MM.1S (cell line): ENCODE data around the gene GSE1.

Experiments used
- DNase-seq: peaks from one replicate; pipeline ENCODE4 v3.0.0-alpha.2; 2015
- H2AFZ ChIP-seq: fragments of 300-600 bp; sonication (generic); 2 replicates; pipeline ENCODE4 v1.6.0; 2016; ENCODE audit warnings: antibody characterized with exemption, low read length
- H3F3A ChIP-seq: fragments of 300-600 bp; sonication (generic); 2 replicates; pipeline ENCODE4 v1.6.1; 2016; ENCODE audit warnings: mild to moderate bottlenecking, antibody characterized with exemption, low read length, moderate library complexity, mixed read lengths; ENCODE audit not compliant: insufficient read depth
- H3K27ac ChIP-seq: fragments of 300-600 bp; sonication (generic); 2 replicates; pipeline ENCODE4 v1.5.1; 2016; ENCODE audit warnings: mild to moderate bottlenecking, low read length
- H3K27me3 ChIP-seq: fragments of 300-600 bp; sonication (generic); replicated peaks from 2 replicates; pipeline ENCODE4 v1.6.0; 2016; ENCODE audit warnings: low read length; ENCODE audit not compliant: insufficient read depth
- H3K36me3 ChIP-seq: fragments of 300-600 bp; sonication (generic); replicated peaks from 2 replicates; pipeline ENCODE4 v1.6.1; 2016; ENCODE audit warnings: mild to moderate bottlenecking, low read length, mixed read lengths; ENCODE audit not compliant: insufficient read depth
- H3K4me1 ChIP-seq: fragments of 300-600 bp; sonication (generic); 2 replicates; pipeline ENCODE4 v1.6.1; 2016; ENCODE audit warnings: low read length, mixed read lengths
- H3K4me2 ChIP-seq: fragments of 300-600 bp; sonication (generic); 2 replicates; pipeline ENCODE4 v1.6.0; 2016; ENCODE audit warnings: low read depth, low read length
- H3K4me3 ChIP-seq: fragments of 300-600 bp; sonication (generic); 2 replicates; pipeline ENCODE4 v1.5.1; 2016; ENCODE audit warnings: low read length, mixed read lengths
- H3K79me2 ChIP-seq: fragments of 300-600 bp; sonication (generic); 2 replicates; pipeline ENCODE4 v1.6.1; 2016; ENCODE audit warnings: mixed run types, low read length, mixed read lengths
- H3K9ac ChIP-seq: fragments of 300-600 bp; sonication (generic); 2 replicates; pipeline ENCODE4 v1.6.1; 2016; ENCODE audit warnings: low read length, mixed read lengths
- H3K9me2 ChIP-seq: fragments of 300-600 bp; sonication (generic); replicated peaks from 2 replicates; pipeline ENCODE4 v1.6.1; 2016; ENCODE audit warnings: mild to moderate bottlenecking, low read length, mixed read lengths; ENCODE audit not compliant: insufficient read depth
- H3K9me3 ChIP-seq: fragments of 300-600 bp; sonication (generic); replicated peaks from 2 replicates; pipeline ENCODE4 v1.6.1; 2016; ENCODE audit warnings: mild to moderate bottlenecking, low read length, mixed read lengths; ENCODE audit not compliant: insufficient read depth
- H4K20me1 ChIP-seq: fragments of 300-600 bp; sonication (generic); 2 replicates; pipeline ENCODE4 v1.6.1; 2016; ENCODE audit warnings: mild to moderate bottlenecking, low read length, moderate library complexity, mixed read lengths; ENCODE audit not compliant: insufficient read depth
- EZH2 ChIP-seq: fragments of 300-600 bp; sonication (generic); optimal IDR thresholded peaks from 2 replicates; pipeline ENCODE3; 2017; ENCODE audit warnings: low read depth, mild to moderate bottlenecking, antibody characterized with exemption, low read length, mixed read lengths
- EZH2phosphoT487 ChIP-seq: fragments of 300-600 bp; sonication (generic); IDR thresholded peaks from 2 replicates; pipeline ENCODE4 v1.6.1; 2018; ENCODE audit warnings: antibody characterized with exemption, low read length
- TF ChIP-seq, protein P1 (sequence below): fragments of 300-600 bp; sonication (generic); IDR thresholded peaks from 2 replicates; pipeline ENCODE4 v1.5.1; 2016; ENCODE audit warnings: antibody characterized with exemption, low read length, mixed read lengths

Gene GSE1

DNA sequence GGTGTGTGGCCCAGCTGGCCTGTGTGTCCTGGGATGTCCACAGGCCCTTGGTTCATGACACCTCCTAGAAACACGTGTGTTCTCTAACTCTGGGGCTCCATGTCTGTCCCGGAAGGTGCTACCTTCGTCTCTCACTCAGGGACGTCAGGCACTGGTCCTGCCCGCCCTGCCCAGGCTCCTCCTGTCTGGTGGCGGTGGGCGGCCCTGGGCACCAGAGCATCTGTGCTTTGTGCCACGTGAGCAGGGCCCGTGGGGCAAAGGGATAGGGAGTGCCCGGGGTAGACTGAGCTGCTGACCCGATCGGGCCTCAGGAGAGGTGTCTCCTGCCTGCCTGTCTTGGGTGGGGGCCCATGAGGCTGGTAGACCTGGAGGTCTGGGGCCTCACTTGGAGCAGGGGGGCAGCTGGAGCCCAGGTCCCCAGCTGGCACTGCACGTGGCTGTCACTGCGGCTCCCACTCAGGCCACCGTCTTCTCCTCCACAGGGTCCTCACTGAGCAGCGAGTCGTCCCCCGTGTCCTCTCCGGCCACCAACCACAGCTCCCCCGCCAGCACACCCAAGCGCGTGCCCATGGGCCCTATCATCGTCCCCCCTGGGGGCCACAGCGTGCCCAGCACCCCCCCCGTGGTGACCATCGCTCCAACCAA is 35.1 kb downstream of the GSE1 start:
- H2AFZ ChIP-seq, result no peak overlapping the region
- H3F3A ChIP-seq, result no peaks in the 10 kb centered on the region
- no peaks in the 10 kb centered on the region for H3K9me3 ChIP-seq
- H3K4me2 ChIP-seq, result no peak overlapping the region
- DNase-seq, result no peak
- TF ChIP-seq, protein P1, sequence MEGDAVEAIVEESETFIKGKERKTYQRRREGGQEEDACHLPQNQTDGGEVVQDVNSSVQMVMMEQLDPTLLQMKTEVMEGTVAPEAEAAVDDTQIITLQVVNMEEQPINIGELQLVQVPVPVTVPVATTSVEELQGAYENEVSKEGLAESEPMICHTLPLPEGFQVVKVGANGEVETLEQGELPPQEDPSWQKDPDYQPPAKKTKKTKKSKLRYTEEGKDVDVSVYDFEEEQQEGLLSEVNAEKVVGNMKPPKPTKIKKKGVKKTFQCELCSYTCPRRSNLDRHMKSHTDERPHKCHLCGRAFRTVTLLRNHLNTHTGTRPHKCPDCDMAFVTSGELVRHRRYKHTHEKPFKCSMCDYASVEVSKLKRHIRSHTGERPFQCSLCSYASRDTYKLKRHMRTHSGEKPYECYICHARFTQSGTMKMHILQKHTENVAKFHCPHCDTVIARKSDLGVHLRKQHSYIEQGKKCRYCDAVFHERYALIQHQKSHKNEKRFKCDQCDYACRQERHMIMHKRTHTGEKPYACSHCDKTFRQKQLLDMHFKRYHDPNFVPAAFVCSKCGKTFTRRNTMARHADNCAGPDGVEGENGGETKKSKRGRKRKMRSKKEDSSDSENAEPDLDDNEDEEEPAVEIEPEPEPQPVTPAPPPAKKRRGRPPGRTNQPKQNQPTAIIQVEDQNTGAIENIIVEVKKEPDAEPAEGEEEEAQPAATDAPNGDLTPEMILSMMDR, result no peak
- TF ChIP-seq EZH2 (no peak), EZH2phosphoT487 (no peak)
- H3K4me1 ChIP-seq, result no peaks in the 10 kb centered on the region
- no peaks in the 10 kb centered on the region for H3K27me3 ChIP-seq
- H3K36me3 ChIP-seq, result no peaks in the 10 kb centered on the region
- no peak overlapping the region for H3K9ac ChIP-seq
- H3K79me2 ChIP-seq, result no peaks in the 10 kb centered on the region
- no peaks in the 10 kb centered on the region for H3K9me2 ChIP-seq
- H4K20me1 ChIP-seq, result no peaks in the 10 kb centered on the region
- no peak overlapping the region for H3K4me3 ChIP-seq
- no peak overlapping the region for H3K27ac ChIP-seq

DNA sequence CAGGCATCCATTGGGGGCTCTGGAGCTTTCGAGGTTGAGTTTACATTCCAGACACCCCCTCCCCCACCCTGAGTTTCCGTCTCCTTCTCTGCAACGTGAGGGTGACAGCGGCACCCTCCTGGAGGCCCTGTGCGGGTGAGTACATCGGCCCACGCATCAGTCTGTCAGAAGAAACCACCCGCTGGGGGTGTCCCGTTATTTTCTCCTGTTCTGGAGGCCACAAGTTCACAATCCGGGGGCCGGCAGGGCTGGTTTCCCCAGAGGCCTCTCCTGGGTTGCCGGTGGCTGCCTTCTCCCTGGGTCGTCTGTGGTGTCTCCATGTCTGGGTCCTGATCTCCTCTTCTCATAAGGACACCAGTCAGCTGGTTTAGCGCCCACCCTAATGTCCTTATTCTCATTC is 35.7 kb downstream of the GSE1 start:
- no peaks in the 10 kb centered on the region for H3K9me2 ChIP-seq
- no peak overlapping the region for H3K4me2 ChIP-seq
- H3K4me1 ChIP-seq, result no peaks in the 10 kb centered on the region
- H3K9ac ChIP-seq, result no peak overlapping the region
- H3K4me3 ChIP-seq, result no peak overlapping the region
- H2AFZ ChIP-seq, result no peak overlapping the region
- DNase-seq, result no peak
- TF ChIP-seq EZH2phosphoT487, result no peak
- H3K79me2 ChIP-seq, result no peaks in the 10 kb centered on the region
- H3K9me3 ChIP-seq, result no peaks in the 10 kb centered on the region
- H4K20me1 ChIP-seq, result no peaks in the 10 kb centered on the region
- H3F3A ChIP-seq, result no peaks in the 10 kb centered on the region
- no peak overlapping the region for H3K27ac ChIP-seq
- H3K27me3 ChIP-seq, result no peaks in the 10 kb centered on the region
- no peaks in the 10 kb centered on the region for H3K36me3 ChIP-seq

DNA sequence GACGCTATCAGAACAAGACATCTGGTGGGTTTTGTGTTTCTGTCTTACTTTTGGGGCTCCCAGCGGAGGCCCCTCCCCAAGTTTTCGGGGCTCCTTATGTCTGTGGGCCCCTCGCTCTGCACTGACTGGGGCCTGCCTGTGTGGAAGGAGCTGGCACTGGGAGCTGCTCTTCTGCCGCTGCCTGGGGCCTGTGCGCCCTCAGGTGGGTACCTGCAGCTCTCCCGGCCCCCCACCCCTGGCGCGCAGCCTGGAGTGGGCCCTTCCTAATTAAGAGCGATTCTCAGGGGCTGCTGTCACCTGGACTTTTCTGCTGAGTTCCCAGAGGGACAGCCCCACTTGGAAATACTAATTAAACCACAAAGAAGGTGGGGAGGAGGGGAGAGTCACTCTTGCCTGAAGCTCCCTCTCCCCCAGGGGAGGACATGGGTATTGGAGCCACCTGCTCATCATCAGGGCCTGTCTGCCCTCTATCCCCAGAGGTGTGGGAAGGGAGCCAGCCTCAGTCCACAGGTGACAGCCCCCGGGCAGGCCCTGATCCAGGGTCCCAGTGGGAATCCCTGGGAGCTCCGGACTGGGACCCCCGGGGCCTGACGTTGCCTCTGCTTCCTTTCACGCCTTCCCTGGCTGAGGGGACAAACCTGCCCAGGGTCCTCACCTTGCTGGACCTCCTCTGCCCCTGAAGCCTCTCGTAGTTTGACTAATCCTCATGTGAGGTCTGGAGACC is 36.5 kb downstream of the GSE1 start:
- DNase-seq, result no peak
- H3K4me2 ChIP-seq, result no peak overlapping the region

DNA sequence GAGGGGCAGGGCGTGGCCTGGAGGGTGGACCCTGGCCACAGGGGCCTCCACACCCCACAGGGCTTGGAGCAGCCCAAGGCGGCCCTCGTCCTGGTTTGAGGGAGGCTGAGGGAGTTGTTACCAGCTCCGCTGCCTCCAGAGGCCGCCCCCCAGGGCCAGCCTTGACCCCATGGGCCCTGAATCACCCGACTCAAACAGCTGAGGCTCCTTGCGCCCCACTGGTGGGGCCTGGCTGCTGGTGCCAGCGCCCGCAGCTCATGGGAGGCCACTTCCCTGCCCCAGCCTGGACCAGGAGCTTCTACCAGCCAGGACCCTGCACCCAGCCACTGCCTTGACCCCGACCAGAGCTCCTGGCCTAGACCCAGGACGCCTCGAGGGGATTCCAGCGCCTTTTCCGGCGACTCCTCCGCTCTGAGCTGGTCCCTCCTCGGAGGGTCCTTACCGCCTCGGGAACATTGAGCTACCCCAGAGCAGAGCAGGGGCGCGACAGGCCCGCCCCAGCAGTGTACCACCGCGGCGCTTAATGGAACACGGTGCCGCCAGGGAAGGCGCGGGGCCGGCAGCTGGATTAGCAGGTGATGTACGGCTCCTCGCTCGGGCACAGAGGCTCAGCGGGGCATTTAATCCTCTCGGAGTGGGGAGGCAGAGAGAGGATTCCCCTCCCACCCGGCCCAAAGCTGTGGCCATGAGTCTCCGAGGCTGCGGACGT is 37.2 kb downstream of the GSE1 start:
- Histone ChIP-seq H4K20me1 (no peaks in the 10 kb centered on the region), H3K4me3 (no peak overlapping the region), H3K9me3 (no peaks in the 10 kb centered on the region), H3K79me2 (no peaks in the 10 kb centered on the region), H3K9me2 (no peaks in the 10 kb centered on the region), H3K9ac (no peak overlapping the region), H3K27me3 (no peaks in the 10 kb centered on the region), H3F3A (no peaks in the 10 kb centered on the region), H3K36me3 (no peaks in the 10 kb centered on the region), H2AFZ (no peak overlapping the region), H3K4me2 (no peak overlapping the region), H3K4me1 (no peaks in the 10 kb centered on the region), H3K27ac (no peak overlapping the region)
- TF ChIP-seq EZH2phosphoT487 (no peak), EZH2 (no peak)
- TF ChIP-seq, protein P1, result no peak
- no peak for DNase-seq

More for the DNA sequence above, 36.5 kb downstream of the GSE1 start:
- H3K4me1 ChIP-seq, result no peaks in the 10 kb centered on the region
- no peak overlapping the region for H2AFZ ChIP-seq
- no peaks in the 10 kb centered on the region for H3K9me2 ChIP-seq
- no peaks in the 10 kb centered on the region for H4K20me1 ChIP-seq
- H3K79me2 ChIP-seq, result no peaks in the 10 kb centered on the region
- H3K27ac ChIP-seq, result no peak overlapping the region
- H3K9ac ChIP-seq, result no peak overlapping the region
- no peak overlapping the region for H3K4me3 ChIP-seq
- TF ChIP-seq EZH2 (no peak), EZH2phosphoT487 (no peak)
- no peaks in the 10 kb centered on the region for H3K27me3 ChIP-seq
- H3K36me3 ChIP-seq, result no peaks in the 10 kb centered on the region
- H3F3A ChIP-seq, result no peaks in the 10 kb centered on the region
- H3K9me3 ChIP-seq, result no peaks in the 10 kb centered on the region
